SIG-M5 (cell line): Measurements from ENCODE around the gene COL7A1.
"Not testable (repeated sequence)": the region's sequence is repeated elsewhere in the genome, so short reads cannot be mapped to it uniquely, and the experiment has no call there.

Experiments used
- DNase-seq: peaks from one replicate; lab custom pipeline; 2025; lab: John Stamatoyannopoulos, UW

Gene COL7A1

GRCh38 chr3:48563382-48563918 is 31.7 kb downstream of the COL7A1 start, which contains the start of gene UCN2:
UCN2 (minus strand) TSS chr3:48563781; CDS start chr3:48563124, 657 bp downstream.
- no peak for DNase-seq

DNA sequence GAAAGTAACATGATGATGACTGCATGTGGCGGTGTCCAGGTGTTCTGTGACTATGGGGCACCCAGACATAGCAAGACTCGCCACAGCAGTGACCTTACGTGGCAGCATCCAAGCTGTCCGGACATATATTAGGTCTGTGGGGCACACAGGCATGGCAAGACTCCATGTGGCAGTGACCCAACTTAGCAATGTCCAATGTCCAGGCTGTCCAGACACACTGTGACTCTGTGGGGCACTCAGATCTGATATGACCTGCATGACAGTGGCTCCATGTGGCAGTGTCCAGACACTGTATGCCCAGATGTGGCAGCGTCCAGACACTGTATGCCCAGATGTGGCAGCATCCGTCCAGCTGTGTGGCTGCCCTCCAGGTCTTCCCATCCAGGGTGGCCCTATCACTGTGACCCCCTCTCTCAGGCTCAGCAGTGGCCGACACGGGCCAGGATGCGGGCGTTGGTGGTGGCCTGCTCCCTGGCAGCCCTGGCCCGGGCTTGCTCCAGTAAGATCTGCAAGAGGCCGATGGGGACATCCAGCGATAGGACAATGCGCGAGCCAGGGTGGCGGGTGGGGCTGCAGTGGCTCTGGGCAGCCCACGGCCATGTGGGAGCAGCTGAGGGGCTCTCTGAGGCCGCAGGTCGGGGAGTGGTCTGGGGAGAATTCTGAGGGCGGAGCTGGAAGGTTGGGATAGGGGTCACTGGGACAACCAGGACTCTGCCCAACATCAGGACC is 32.6 kb downstream of the COL7A1 start:
- DNase-seq = no peak

- no peak for DNase-seq
These were observed 33.9 kb downstream of the COL7A1 start for GRCh38 chr3:48561045-48561736.

GRCh38 chr3:48560648-48561018 is 34.5 kb downstream of the COL7A1 start:
- no peak for DNase-seq

GRCh38 chr3:48558493-48559134 is 36.5 kb downstream of the COL7A1 start:
- DNase-seq = peak; percentile 15

- DNase-seq = peak; percentile 97
These were observed 38.1 kb downstream of the COL7A1 start, which contains the start of gene PFKFB4 for GRCh38 chr3:48556796-48557626. PFKFB4 (minus strand) TSS chr3:48556803; CDS start chr3:48556777, 26 bp downstream.

DNA sequence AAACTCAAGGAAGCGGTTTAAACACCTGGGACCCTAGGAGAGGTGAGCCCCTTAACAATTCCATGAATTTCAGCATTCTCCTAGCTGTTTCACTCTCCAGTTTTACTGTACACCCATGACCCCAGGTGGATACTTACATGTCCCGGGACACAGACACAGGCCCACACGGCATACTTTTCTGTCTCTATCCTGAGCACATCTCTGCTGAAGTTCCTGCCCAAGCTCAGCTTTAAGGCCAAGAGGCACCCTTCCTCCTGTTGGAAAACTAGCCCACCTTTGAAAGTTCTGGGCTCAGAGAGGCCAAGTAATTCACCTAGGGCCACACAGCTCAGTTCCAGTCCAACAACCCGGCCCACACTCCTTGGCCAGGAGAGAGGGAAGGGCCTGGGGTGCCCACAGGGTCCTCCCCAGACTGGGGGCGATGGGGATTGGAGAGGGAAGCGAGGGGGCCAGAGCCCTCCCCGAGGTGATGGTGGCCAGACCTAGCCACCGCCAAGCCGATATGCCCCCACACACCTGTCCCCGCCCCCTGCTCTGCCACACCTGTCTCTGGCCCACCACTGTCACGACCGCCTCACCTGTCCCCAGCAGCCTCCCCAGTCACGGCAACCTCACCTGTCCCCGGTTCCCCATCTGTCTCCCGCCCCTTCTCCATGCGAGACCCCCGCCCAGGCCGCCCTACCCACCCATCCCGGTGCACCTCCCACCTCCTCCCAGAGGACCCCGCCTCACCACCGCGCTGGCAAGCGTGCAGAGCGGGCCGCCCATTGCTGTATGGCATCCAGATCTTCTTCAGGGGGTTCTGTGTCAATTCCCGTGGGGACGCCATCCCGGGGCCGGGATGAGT is 39.0 kb downstream of the COL7A1 start:
- no peak for DNase-seq

- no peak for DNase-seq
These were observed 39.7 kb downstream of the COL7A1 start for GRCh38 chr3:48555231-48555948.

DNA sequence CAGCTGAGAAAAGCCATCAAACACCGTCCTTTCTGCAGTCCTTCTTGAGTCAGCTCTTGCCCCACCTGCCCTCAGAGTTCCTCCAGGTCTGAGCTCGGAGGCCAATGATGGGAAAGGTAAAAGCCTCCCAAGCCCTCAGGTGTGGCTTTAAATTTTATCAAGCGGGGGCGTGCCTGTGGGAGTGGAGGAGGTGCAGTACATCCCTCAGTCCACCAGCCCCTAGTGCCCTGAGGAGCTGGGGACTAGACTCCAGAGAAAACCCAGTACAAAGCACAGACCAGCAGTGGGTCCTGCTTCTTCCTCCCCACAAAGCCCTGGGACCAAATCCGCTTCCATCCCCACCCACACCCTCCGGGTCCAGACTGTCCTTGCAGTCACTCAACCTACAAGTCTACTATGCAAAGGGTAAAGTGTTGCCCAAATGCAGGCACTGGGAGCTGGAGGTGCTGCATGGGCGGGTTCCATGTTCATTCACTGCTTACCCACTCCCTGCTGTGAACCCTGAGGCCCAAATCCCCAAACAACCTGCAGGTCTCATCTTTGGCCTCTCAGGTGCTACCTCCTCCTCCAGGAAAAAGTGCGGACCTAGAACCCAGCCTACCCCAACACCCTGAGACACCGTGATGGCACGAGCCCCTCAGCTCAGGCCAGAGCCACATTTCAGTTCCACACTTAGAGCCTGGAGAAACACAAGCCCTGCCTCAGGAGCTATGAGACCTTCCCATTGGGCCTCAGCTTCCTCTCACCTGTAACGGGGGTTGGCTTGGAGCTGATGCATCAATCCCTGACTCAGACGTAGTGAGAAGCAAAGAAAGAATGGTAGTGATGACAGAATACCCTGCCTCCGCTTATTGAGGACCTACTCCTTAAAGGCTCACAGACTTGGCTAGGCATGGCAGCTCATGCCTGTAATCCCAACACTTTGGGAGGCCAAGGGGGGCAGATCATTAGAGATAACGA is 41.0 kb downstream of the COL7A1 start:
- DNase-seq = no peak

GRCh38 chr3:48553361-48553760 is 41.8 kb downstream of the COL7A1 start:
- DNase-seq = no peak

- no peak for DNase-seq
These were observed 42.8 kb downstream of the COL7A1 start for GRCh38 chr3:48552111-48552951.

DNA sequence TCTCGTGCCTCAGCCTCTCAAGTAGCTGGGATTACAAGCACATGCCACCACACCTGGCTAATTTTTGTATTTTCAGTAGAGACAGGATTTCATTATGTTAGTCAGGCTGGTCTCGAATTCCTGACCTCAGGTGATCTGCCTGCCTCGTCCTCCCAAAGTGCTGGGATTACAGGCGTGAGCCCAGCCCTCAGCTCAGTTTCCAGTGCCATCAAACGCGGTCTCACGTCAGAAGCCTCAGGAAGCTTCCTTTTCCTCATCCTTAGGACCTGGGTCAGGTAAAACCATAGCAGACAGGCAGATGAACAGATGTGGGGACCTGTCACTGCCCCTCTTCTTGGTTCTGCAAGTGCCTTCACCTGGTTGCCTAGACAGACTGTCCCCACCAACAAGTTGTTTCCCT is 43.5 kb downstream of the COL7A1 start:
- DNase-seq = not testable (repeated sequence)

- no peak for DNase-seq
These were observed 46.1 kb downstream of the COL7A1 start for GRCh38 chr3:48548729-48549705.

- no peak for DNase-seq
These were observed 47.0 kb downstream of the COL7A1 start for GRCh38 chr3:48548126-48548525.

DNA sequence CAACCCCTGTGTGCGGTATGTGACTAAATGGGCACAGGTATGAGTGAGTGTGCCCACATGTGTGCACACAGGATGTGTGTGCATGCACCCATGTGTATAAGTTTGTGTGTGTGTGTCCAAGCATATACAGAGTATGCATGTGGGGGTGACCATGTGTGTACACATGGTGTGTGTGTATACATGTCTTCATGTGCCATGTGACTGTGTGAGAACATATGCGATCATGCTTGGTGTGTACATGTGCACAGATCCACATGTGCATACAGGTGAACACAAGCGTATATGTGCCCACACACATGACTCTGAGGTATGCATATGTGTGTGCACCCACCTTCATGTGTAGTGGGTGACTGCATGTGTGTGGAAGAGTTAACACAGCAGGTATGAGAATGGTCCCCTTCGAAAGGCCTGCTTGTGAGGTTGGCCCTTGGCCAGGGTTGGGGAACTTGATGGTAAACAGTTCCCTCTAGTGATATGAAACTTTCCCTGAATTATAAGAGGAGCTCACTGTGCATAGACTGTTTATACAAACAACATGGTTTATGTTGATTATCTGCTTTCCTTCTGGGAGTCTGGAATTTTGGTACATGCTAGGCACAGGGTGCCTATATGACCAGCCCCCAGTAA is 48.8 kb downstream of the COL7A1 start:
- no peak for DNase-seq

- DNase-seq = no peak
These were observed 51.0 kb downstream of the COL7A1 start for GRCh38 chr3:48544141-48544540.
